Heart right ventricle (tissue), 16 donors: Measurements from ENCODE around the gene SART3. TPM values are rescaled to one million over a fixed set of nuclear protein-coding genes. Genes with fewer than 3 reads are reported as not detected.

Experiments used
- ATAC-seq, 8 donors: fragments of 200-7000 bp; cut with Tn5 transposase; one replicate each; pipeline ENCODE4 v1.9.1; 2020; ENCODE audit warnings: mild to moderate bottlenecking in 8 of 8, moderate library complexity in 8 of 8, moderate number of reproducible peaks in 1 of 8
- DNase-seq, 2 donors: peaks; one replicate each; pipeline ENCODE4 v3.0.0-alpha.2; 2020
- H3K27ac ChIP-seq, 10 donors: fragments of 200-600 bp; sonication (generic) in 2 of 10; one replicate each; pipeline versions ENCODE4 v1.5.0 to v1.8.0; 2020 to 2022; ENCODE audit warnings: mild to moderate bottlenecking in 3 of 10
- H3K27me3 ChIP-seq, 7 donors: fragments of 200-600 bp; one replicate each; pipeline ENCODE4 v1.8.0; 2021 to 2022; ENCODE audit warnings: mild to moderate bottlenecking in 2 of 7
- H3K36me3 ChIP-seq, 9 donors: fragments of 200-600 bp; sonication (generic) in 1 of 9; one replicate each; pipeline versions ENCODE4 v1.5.0 to v1.8.0; 2020 to 2022; ENCODE audit warnings: mild to moderate bottlenecking in 2 of 9
- H3K4me1 ChIP-seq, 9 donors: fragments of 200-600 bp; sonication (generic) in 1 of 9; one replicate each; pipeline versions ENCODE4 v1.5.0 to v1.8.0; 2020 to 2022; ENCODE audit warnings: mild to moderate bottlenecking in 4 of 9
- H3K4me3 ChIP-seq, 10 donors: fragments of 200-600 bp; sonication (generic) in 2 of 10; one replicate each; pipeline versions ENCODE4 v1.5.0 to v1.8.0; 2020 to 2022; ENCODE audit warnings: mild to moderate bottlenecking in 7 of 10, moderate library complexity in 2 of 10
- H3K9me3 ChIP-seq, 11 donors: fragments of 200-600 bp in 10 of 11; sonication (generic) in 2 of 11; one replicate each; pipeline versions ENCODE4 v1.5.0 to v1.8.0; 2013 to 2022; ENCODE audit warnings: mild to moderate bottlenecking in 2 of 11, control low read depth in 1 of 11, moderate library complexity in 1 of 11
- WGBS, 2 donors: extraction: QIAGEN DNeasy Blood & Tissue Kit; methylation state at CpG; one replicate each; pipeline ENCODE4 v1.1.7; 2013; ENCODE audit warnings: inconsistent platforms in 1 of 2; 5-methylcytosine and 5-hydroxymethylcytosine counted together
- intact Hi-C, 10 donors: fragments of 100-400 bp; cut with DNase I; formaldehyde crosslinking; loops; one replicate each; pipeline versions ENCODE4 v1.11.1 to v1.14.2; 2022
- polyA plus RNA-seq, 2 donors: library from polyadenylated mRNA; stranded (reverse); fragments of 200-250 nt; gene quantifications; one replicate each; pipeline ENCODE4 v1.2.3, GENCODE V29; 2013
- total RNA-seq, 10 donors: library from RNA; stranded (reverse); fragmentation: NEBNext Ultra II Directional in 3 of 10; extraction: Animal tissue kit (Norgen Biotek cat#: 25700) in 3 of 10; gene quantifications; one replicate each; pipeline versions ENCODE4 v1.2.1 to v1.2.4, GENCODE V29; 2021 to 2023
- TF ChIP-seq, protein P1 (sequence below), 9 donors: fragments of 200-600 bp; sonication (generic) in 2 of 9; IDR thresholded peaks; one replicate each; pipeline versions ENCODE4 v1.5.0 to v1.8.0; 2021 to 2022; ENCODE audit warnings: antibody characterized with exemption in 9 of 9, mild to moderate bottlenecking in 5 of 9, moderate library complexity in 1 of 9
- donor health status: Arrhythmogenic right ventricular cardiomyopathy.
- donor health status: ischemic (EF 13 %, LVEDD 7.1; RV severe dilation, severe dysfunction).
- donor health status: healthy with polysubstance abuse.
- donor health status: DM: no; HTN: yes; CAD: no.
- donor health status: DM: no; HTN: no; CAD: no.
- donor health status: ischemic (EF 25% LVEDD 6.9; RV normal size, moderate dysfunction).
- donor health status: ischemic (EF 25% LVEDD 5.7; RV mildly dilated, moderate dysfunction).
- donor health status: healthy.
- donor health status: DM: yes; HTN: yes; CAD: no.
- donor health status: Ischemic cardiomyopathy.
- donor health status: ischemic (EF 35%, LVEDD 5.7; RV mildly dilated, moderate dysfunction).
- donor health status: nonischemic (EF 11% LVEDD 7.7; RV severe dilation, severe dysfunction).
- donor health status: DM: yes; HTN: yes; CAD: no.
- donor health status: PGD.
- donor health status: ischemic (EF 29% LVEDD 5.4; RV normal size, mild dysfunction).
- donor health status: nonischemic (EF 23%, LVEDD 6.1; RV moderate dilation, normal function).

Gene SART3
- total and polyA plus RNA-seq, 12 donors: 13.5 to 38.0 (median 24.4) TPM

- no peaks in the 10 kb centered on the region for H3K27me3 ChIP-seq
- H3K27ac ChIP-seq: no peak overlapping the region
- peaks cover 0 to 75% (median 38%) of the 10 kb centered on the region in 9 donors for H3K4me1 ChIP-seq
- TF ChIP-seq, protein P1, sequence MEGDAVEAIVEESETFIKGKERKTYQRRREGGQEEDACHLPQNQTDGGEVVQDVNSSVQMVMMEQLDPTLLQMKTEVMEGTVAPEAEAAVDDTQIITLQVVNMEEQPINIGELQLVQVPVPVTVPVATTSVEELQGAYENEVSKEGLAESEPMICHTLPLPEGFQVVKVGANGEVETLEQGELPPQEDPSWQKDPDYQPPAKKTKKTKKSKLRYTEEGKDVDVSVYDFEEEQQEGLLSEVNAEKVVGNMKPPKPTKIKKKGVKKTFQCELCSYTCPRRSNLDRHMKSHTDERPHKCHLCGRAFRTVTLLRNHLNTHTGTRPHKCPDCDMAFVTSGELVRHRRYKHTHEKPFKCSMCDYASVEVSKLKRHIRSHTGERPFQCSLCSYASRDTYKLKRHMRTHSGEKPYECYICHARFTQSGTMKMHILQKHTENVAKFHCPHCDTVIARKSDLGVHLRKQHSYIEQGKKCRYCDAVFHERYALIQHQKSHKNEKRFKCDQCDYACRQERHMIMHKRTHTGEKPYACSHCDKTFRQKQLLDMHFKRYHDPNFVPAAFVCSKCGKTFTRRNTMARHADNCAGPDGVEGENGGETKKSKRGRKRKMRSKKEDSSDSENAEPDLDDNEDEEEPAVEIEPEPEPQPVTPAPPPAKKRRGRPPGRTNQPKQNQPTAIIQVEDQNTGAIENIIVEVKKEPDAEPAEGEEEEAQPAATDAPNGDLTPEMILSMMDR (IDR thresholded peaks at IDR 0.05): no peak
- no peaks in the 10 kb centered on the region for H3K9me3 ChIP-seq
- peaks cover 0 to 40% (median 17%) of the 10 kb centered on the region in 9 donors for H3K36me3 ChIP-seq
- intact Hi-C loops: no loop called here
- ATAC-seq (no peak), DNase-seq (no peak)
- H3K4me3 ChIP-seq: no peak overlapping the region
- 86 to 87% methylated on average over 5 of the region's 5 CpGs for WGBS, 2 donors
These were observed 9.4 kb downstream of the SART3 start for GRCh38 chr12:108551535-108551934.

GRCh38 chr12:108548954-108549521 lies 11.9 kb downstream of the SART3 start:
- ATAC-seq: no peak
- no peak overlapping the region for H3K4me3 ChIP-seq
- intact Hi-C loops: no loop called here
- peaks cover 0 to 55% (median 36%) of the 10 kb centered on the region in 9 donors for H3K36me3 ChIP-seq
- H3K27me3 ChIP-seq: no peaks in the 10 kb centered on the region
- WGBS, 2 donors: 65 to 69% methylated on average over 7 of the region's 7 CpGs
- no peak overlapping the region for H3K27ac ChIP-seq
- H3K4me1 ChIP-seq: peaks cover 0 to 63% (median 24%) of the 10 kb centered on the region in 9 donors
- H3K9me3 ChIP-seq: no peaks in the 10 kb centered on the region
- TF ChIP-seq, protein P1 (IDR thresholded peaks at IDR 0.05): no peak
- no peak for DNase-seq

- intact Hi-C loops: no loop called here
- TF ChIP-seq, protein P1 (IDR thresholded peaks at IDR 0.05): no peak
- no peak overlapping the region for H3K4me3 ChIP-seq
- WGBS, 2 donors: 49 to 53% methylated on average over 9 of the region's 9 CpGs
- peaks cover 0 to 66% (median 47%) of the 10 kb centered on the region in 9 donors for H3K36me3 ChIP-seq
- peaks cover 0 to 52% (median 20%) of the 10 kb centered on the region in 9 donors for H3K4me1 ChIP-seq
- no peaks in the 10 kb centered on the region for H3K27me3 ChIP-seq
- peak overlapping the region in 3 of 10 donors; percentile 10 to 51 (median 42) for H3K27ac ChIP-seq
- DNase-seq: no peak
- no peaks in the 10 kb centered on the region for H3K9me3 ChIP-seq
- peak; percentile 43 to 87 (median 80) for ATAC-seq
These were observed 13.3 kb downstream of the SART3 start for GRCh38 chr12:108547686-108548085.

DNA sequence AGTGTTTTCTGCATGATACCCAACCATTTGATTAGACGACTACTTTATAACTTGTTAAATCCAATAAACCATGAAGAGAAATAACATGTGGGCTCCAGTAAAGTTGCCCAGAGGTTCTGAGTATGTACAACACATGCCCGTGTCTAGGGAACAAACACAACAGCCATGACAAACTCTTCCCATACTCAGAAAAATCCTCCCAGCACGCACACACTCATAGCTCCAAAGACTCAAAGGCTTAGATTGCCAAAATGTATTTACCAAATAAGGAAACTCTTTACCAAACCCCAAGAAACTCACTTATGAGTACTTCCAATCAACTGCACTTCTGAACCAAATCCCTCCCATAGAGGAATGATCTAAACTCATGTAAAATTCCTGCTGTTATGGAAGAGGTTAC lies 17.3 kb downstream of the SART3 start:
- Histone ChIP-seq H3K36me3 (peaks cover 0 to 99% (median 45%) of the 10 kb centered on the region in 9 donors), H3K27ac (no peak overlapping the region), H3K9me3 (no peaks in the 10 kb centered on the region), H3K4me1 (peaks cover 0 to 31% (median 21%) of the 10 kb centered on the region in 9 donors), H3K27me3 (no peaks in the 10 kb centered on the region), H3K4me3 (no peak overlapping the region)
- no peak for DNase-seq
- intact Hi-C loops: no loop called here
- TF ChIP-seq, protein P1 (IDR thresholded peaks at IDR 0.05): no peak
- ATAC-seq: no peak
- WGBS, 2 donors: 93 to 95% methylated on average over 3 of the region's 3 CpGs
